Activated naive CD8-positive, alpha-beta T cell treated with anti-CD3 and anti-CD28 coated beads, Interleukin-2, amount 50 U/mL, for 24 hours (primary cell): Measurements from ENCODE around the gene PTPRN2.

Source experiments
- ATAC-seq: fragments of 150-1000 bp; cut with Tn5 transposase; one replicate; pipeline ENCODE4 v1.10.0; 2021
- DNase-seq: peaks from one replicate; pipeline ENCODE4 v3.0.0; 2021
- H3K27ac Mint-ChIP-seq: one replicate; pipeline ENCODE4 v1.8.0; 2021; ENCODE audit warnings: mild to moderate bottlenecking, mixed read lengths
- H3K27me3 Mint-ChIP-seq: one replicate; pipeline ENCODE4 v1.8.0; 2021; ENCODE audit warnings: mixed read lengths
- H3K36me3 Mint-ChIP-seq: one replicate; pipeline ENCODE4 v1.8.0; 2021; ENCODE audit warnings: low read depth, mixed read lengths
- H3K4me1 Mint-ChIP-seq: one replicate; pipeline ENCODE4 v1.8.0; 2021; ENCODE audit warnings: mixed read lengths
- H3K4me3 Mint-ChIP-seq: one replicate; pipeline ENCODE4 v1.8.0; 2021; ENCODE audit warnings: mild to moderate bottlenecking, moderate library complexity, mixed read lengths
- H3K9me3 Mint-ChIP-seq: one replicate; pipeline ENCODE4 v1.8.0; 2021; ENCODE audit warnings: mixed read lengths

The PTPRN2 gene

GRCh38 chr7:157609516-157609915, 978.1 kb downstream of the PTPRN2 start:
- Mint-ChIP-seq H3K36me3 (no peaks in the 10 kb centered on the region), H3K27ac (no peak overlapping the region), H3K27me3 (no peaks in the 10 kb centered on the region), H3K9me3 (no peaks in the 10 kb centered on the region), H3K4me3 (no peak overlapping the region), H3K4me1 (peaks cover 6% of the 10 kb centered on the region)
- DNase-seq (no peak), ATAC-seq (no peak)

- no peak overlapping the region for H3K27ac Mint-ChIP-seq
- H3K9me3 Mint-ChIP-seq, result no peaks in the 10 kb centered on the region
- peaks cover 2% of the 10 kb centered on the region for H3K27me3 Mint-ChIP-seq
- H3K36me3 Mint-ChIP-seq, result no peaks in the 10 kb centered on the region
- DNase-seq, result no peak
- H3K4me1 Mint-ChIP-seq, result peaks cover 2% of the 10 kb centered on the region
- no peak overlapping the region for H3K4me3 Mint-ChIP-seq
- no peak for ATAC-seq
Observed at GRCh38 chr7:157607218-157607617, 980.4 kb downstream of the PTPRN2 start.

- no peak for DNase-seq
- Mint-ChIP-seq H3K4me3 (no peak overlapping the region), H3K9me3 (no peaks in the 10 kb centered on the region), H3K27ac (no peak overlapping the region), H3K27me3 (peaks cover 2% of the 10 kb centered on the region), H3K36me3 (no peaks in the 10 kb centered on the region), H3K4me1 (no peaks in the 10 kb centered on the region)
- ATAC-seq, result no peak
Observed at GRCh38 chr7:157606140-157606539, 981.5 kb downstream of the PTPRN2 start.

- H3K27ac Mint-ChIP-seq, result no peak overlapping the region
- no peaks in the 10 kb centered on the region for H3K4me1 Mint-ChIP-seq
- no peak for DNase-seq
- H3K9me3 Mint-ChIP-seq, result no peaks in the 10 kb centered on the region
- H3K4me3 Mint-ChIP-seq, result no peak overlapping the region
- H3K27me3 Mint-ChIP-seq, result peaks cover 2% of the 10 kb centered on the region
- H3K36me3 Mint-ChIP-seq, result no peaks in the 10 kb centered on the region
- ATAC-seq, result no peak
Observed at GRCh38 chr7:157605638-157606037, 982.0 kb downstream of the PTPRN2 start.

GRCh38 chr7:157604661-157605381, 982.8 kb downstream of the PTPRN2 start:
- no peaks in the 10 kb centered on the region for H3K36me3 Mint-ChIP-seq
- no peaks in the 10 kb centered on the region for H3K4me1 Mint-ChIP-seq
- DNase-seq (no peak), ATAC-seq (no peak)
- H3K9me3 Mint-ChIP-seq, result no peaks in the 10 kb centered on the region
- no peak overlapping the region for H3K4me3 Mint-ChIP-seq
- no peak overlapping the region for H3K27ac Mint-ChIP-seq
- peaks cover 2% of the 10 kb centered on the region for H3K27me3 Mint-ChIP-seq

- H3K27me3 Mint-ChIP-seq, result peaks cover 2% of the 10 kb centered on the region
- ATAC-seq, result no peak
- no peaks in the 10 kb centered on the region for H3K9me3 Mint-ChIP-seq
- H3K4me1 Mint-ChIP-seq, result no peaks in the 10 kb centered on the region
- H3K4me3 Mint-ChIP-seq, result no peak overlapping the region
- DNase-seq, result no peak
- no peak overlapping the region for H3K27ac Mint-ChIP-seq
- no peaks in the 10 kb centered on the region for H3K36me3 Mint-ChIP-seq
Observed at GRCh38 chr7:157603716-157604115, 983.9 kb downstream of the PTPRN2 start.

GRCh38 chr7:157603005-157603404, 984.6 kb downstream of the PTPRN2 start:
- Mint-ChIP-seq H3K27me3 (peaks cover 2% of the 10 kb centered on the region), H3K27ac (no peak overlapping the region), H3K9me3 (no peaks in the 10 kb centered on the region), H3K4me3 (no peak overlapping the region), H3K4me1 (no peaks in the 10 kb centered on the region), H3K36me3 (no peaks in the 10 kb centered on the region)
- ATAC-seq (no peak), DNase-seq (no peak)

GRCh38 chr7:157602581-157602980, 985.0 kb downstream of the PTPRN2 start:
- DNase-seq, result no peak
- Mint-ChIP-seq H3K9me3 (no peaks in the 10 kb centered on the region), H3K4me3 (no peak overlapping the region), H3K27me3 (peaks cover 2% of the 10 kb centered on the region), H3K36me3 (no peaks in the 10 kb centered on the region), H3K27ac (no peak overlapping the region), H3K4me1 (peaks cover 3% of the 10 kb centered on the region)
- ATAC-seq, result no peak

GRCh38 chr7:157602156-157602555, 985.5 kb downstream of the PTPRN2 start:
- peaks cover 2% of the 10 kb centered on the region for H3K27me3 Mint-ChIP-seq
- H3K4me3 Mint-ChIP-seq, result no peak overlapping the region
- no peak for DNase-seq
- H3K9me3 Mint-ChIP-seq, result no peaks in the 10 kb centered on the region
- H3K27ac Mint-ChIP-seq, result no peak overlapping the region
- H3K36me3 Mint-ChIP-seq, result no peaks in the 10 kb centered on the region
- H3K4me1 Mint-ChIP-seq, result peaks cover 3% of the 10 kb centered on the region
- no peak for ATAC-seq

- H3K27me3 Mint-ChIP-seq, result peaks cover 2% of the 10 kb centered on the region
- ATAC-seq (no peak), DNase-seq (no peak)
- H3K9me3 Mint-ChIP-seq, result no peaks in the 10 kb centered on the region
- no peak overlapping the region for H3K27ac Mint-ChIP-seq
- no peaks in the 10 kb centered on the region for H3K36me3 Mint-ChIP-seq
- no peak overlapping the region for H3K4me3 Mint-ChIP-seq
- peaks cover 3% of the 10 kb centered on the region for H3K4me1 Mint-ChIP-seq
Observed at GRCh38 chr7:157601530-157601929, 986.1 kb downstream of the PTPRN2 start.

GRCh38 chr7:157599491-157599890, 988.1 kb downstream of the PTPRN2 start:
- Mint-ChIP-seq H3K27ac (no peak overlapping the region), H3K27me3 (peaks cover 2% of the 10 kb centered on the region), H3K4me1 (peaks cover 3% of the 10 kb centered on the region), H3K9me3 (no peaks in the 10 kb centered on the region), H3K36me3 (no peaks in the 10 kb centered on the region), H3K4me3 (no peak overlapping the region)
- ATAC-seq, result no peak
- no peak for DNase-seq

- H3K4me3 Mint-ChIP-seq, result no peak overlapping the region
- H3K36me3 Mint-ChIP-seq, result no peaks in the 10 kb centered on the region
- DNase-seq, result no peak
- H3K9me3 Mint-ChIP-seq, result no peaks in the 10 kb centered on the region
- H3K27me3 Mint-ChIP-seq, result no peaks in the 10 kb centered on the region
- ATAC-seq, result no peak
- H3K27ac Mint-ChIP-seq, result no peak overlapping the region
- peaks cover 3% of the 10 kb centered on the region for H3K4me1 Mint-ChIP-seq
Observed at GRCh38 chr7:157597562-157597961, 990.1 kb downstream of the PTPRN2 start.

- ATAC-seq, result no peak
- no peak overlapping the region for H3K27ac Mint-ChIP-seq
- no peaks in the 10 kb centered on the region for H3K9me3 Mint-ChIP-seq
- no peak overlapping the region for H3K4me3 Mint-ChIP-seq
- H3K36me3 Mint-ChIP-seq, result no peaks in the 10 kb centered on the region
- no peak for DNase-seq
- peaks cover 3% of the 10 kb centered on the region for H3K4me1 Mint-ChIP-seq
- H3K27me3 Mint-ChIP-seq, result no peaks in the 10 kb centered on the region
Observed at GRCh38 chr7:157596881-157597280, 990.7 kb downstream of the PTPRN2 start.

GRCh38 chr7:157596471-157596870, 991.2 kb downstream of the PTPRN2 start:
- no peak overlapping the region for H3K4me3 Mint-ChIP-seq
- H3K27me3 Mint-ChIP-seq, result peaks cover 2% of the 10 kb centered on the region
- H3K36me3 Mint-ChIP-seq, result no peaks in the 10 kb centered on the region
- H3K9me3 Mint-ChIP-seq, result no peaks in the 10 kb centered on the region
- ATAC-seq (no peak), DNase-seq (no peak)
- no peak overlapping the region for H3K27ac Mint-ChIP-seq
- peaks cover 3% of the 10 kb centered on the region for H3K4me1 Mint-ChIP-seq

- Mint-ChIP-seq H3K4me3 (no peak overlapping the region), H3K27me3 (peaks cover 3% of the 10 kb centered on the region), H3K4me1 (peaks cover 3% of the 10 kb centered on the region), H3K27ac (no peak overlapping the region), H3K9me3 (no peaks in the 10 kb centered on the region), H3K36me3 (no peaks in the 10 kb centered on the region)
- ATAC-seq, result no peak
- no peak for DNase-seq
Observed at GRCh38 chr7:157596026-157596425, 991.6 kb downstream of the PTPRN2 start.
